SHP77 treated with DMSO at 0.1 percent for 48 hours (cell line): Measurements from ENCODE around the gene PRDM5.

Source experiments
- DNase-seq: peaks from one replicate; lab custom pipeline; 2025; lab: John Stamatoyannopoulos, UW

Gene PRDM5

DNA sequence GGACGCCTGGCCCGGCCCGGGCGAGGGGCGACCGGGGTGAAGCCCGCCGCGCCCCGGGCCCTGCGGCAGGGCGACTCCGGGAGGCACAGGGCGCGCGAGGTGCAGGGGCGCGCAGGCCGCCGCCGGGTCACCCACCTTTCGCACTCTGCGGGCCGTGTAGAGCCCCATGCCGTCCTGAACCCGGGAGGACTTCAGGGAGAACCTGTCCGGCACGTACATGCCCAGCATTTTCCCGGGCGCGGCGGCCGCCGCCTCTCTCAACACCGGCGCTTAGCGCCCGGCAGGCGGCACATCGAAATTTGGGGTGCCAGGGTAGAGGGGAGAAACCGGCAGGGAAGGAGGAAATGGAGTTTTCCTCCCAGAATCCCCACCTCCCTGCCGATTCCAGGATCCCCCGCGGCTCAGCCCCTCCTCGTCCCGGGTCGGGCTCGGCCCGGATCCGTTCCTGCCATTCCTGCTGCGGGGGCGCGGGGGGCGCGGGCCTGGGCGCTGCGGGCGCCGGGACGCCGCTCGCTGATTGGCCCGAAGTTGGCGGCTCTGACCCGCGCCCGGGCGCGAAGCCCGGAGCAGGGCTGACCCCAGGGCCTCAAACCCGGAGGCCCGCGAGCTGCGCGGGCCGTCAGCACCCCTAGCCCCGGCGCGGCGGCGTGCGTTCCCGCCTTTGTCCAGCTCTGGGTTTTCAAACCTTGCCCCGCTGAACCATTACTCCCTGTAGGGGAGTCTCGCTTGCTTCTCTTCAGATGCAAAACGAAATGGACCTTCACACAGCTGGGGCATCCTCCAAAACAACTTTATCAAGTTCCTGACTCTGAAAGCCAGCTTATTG, at the start of gene PRDM5:
PRDM5 (minus strand) TSS at position 346 of the 826 bp plus-strand sequence; CDS start at position 228, 118 bp downstream.
- DNase-seq, result no peak

DNA sequence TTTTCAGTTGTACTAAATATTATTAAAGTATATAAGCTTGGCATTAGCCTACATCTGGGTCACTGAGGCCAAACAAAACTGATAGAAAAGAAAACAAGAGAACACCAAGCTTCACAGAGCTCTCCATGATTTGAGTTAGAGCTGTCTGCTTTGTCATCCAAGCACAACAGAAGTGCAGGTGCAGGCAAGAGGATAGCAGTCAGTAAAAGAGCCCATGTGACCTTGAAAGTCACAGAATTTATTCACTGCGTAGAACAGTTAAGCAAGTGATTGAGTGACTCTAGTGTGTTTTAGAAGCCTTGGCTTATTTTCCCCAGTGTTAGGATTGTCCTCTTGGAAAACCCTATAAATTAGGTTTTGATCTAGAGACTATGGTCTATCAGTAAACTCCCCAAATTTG, 49.4 kb upstream of the PRDM5 start:
- peak; percentile 1 for DNase-seq

DNA sequence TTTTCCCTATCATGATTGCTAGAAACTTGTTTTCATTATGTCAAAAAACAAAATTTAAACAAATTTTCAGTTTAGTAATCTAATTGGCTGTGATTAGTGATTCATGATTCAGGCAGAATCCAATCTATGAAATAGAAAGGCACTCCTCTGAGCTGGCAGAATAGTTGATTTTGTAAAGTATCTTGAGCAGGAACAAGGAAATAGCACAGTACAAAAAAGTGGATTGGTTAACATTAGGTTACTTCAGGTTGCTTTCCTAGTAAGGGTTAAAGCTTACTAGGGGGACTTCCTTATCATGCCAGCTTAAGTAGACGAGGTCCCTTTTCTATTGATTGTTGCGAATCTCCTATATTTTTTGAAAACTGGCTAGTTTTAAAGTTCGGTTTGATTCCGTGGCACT, 43.4 kb upstream of the PRDM5 start:
- no peak for DNase-seq

DNA sequence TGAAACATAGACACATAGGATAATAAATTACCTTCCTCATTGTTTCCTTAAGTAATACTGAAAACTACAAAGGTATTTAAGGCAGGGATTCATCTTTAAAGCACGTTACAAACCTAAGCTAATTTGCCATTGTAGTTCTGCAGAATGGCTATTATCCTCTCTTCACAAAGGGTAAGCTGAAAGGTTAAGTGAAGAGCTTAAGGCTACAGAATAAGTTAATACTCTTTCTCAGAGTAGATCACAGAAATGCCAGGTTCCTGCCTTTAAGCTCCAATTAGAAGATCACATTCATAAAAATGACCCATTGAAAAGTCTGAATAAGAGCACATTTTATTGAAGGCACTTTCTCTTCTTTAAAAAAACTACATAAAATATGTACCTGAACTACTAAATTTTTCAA, 42.1 kb upstream of the PRDM5 start:
- no peak for DNase-seq

DNA sequence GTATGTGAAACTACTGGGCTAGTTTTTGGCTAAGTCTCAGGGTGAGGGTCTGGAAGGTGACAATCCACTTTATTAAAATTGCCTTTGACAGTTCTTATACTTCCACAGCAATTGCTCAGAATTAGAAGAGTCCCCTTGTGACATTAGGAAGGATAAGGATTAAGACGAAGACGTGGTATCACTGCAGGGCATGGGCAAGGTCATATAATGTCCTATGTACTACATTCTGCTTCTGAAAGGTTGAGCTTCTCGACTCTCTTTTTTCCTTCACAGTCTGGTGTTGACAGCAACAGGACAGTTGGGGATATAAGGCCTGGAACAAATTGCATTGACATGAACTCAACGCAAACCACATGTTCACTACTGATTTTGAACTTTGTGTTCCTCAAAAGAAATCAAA, 40.9 kb upstream of the PRDM5 start:
- no peak for DNase-seq

DNA sequence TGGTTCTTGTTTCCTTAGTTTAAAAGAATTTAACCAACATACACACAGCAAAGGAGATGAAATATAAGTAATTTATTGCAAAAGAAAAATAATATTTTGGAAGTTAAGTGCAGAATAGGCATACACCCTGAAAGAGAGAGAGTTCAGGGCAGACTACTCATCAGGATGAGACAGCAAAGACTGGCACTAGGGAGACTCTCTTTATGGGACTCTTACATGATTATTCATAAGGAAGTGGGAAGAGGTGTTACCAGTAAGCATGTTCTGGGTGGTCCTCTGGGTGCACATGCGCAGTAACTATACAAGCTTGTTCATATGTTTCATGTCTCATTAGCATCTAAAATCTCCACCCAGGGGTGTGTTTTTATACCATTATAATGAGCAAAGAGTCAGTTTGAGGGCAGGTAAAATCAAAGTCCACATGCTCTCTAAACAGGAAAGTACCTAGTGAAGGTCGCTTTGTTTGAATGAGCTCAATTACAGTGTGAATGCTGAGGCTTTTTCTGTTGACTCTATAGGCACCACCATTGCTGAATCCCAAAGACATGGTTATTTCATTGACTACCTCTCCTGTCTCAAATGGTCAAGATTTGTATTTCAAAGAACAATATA, 38.2 kb upstream of the PRDM5 start:
- no peak for DNase-seq

DNA sequence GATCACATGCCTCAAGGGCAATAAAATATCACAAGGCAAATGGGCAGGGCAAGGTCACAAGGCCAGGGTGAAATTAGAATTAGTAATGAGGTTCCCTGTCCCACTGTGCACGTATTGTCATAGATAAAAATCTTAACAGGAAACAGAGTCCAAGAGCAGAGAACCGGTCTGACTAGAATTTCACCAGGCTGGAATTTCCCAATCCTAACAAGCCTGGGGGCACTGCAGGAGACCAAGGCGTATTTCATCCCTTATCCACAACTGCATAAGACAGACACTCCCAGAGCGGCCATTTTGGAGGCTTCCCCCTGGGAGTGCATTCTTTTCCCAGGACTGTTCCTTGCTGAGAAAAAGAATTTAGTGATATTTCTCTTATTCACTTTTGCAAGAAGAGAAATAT, 25.9 kb upstream of the PRDM5 start:
- DNase-seq, result no peak

DNA sequence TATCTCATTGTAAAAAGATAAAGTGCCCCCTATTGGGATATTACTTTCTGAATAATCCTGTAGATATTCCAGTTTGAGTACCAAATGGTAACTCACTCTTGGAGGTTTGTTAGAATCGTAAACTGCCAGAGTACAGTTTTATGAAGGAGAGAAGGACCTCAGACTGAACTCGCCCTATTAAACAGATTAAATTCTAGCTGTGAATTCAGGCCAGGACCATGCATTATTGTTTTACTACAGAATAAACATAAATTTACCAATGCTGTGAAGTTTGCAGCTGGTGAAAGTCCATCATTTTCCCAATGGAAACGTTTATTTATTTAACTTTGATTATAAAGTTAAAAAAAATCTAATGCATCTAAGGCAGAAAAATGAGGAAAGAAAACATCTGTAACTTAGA, 20.2 kb upstream of the PRDM5 start:
- no peak for DNase-seq

DNA sequence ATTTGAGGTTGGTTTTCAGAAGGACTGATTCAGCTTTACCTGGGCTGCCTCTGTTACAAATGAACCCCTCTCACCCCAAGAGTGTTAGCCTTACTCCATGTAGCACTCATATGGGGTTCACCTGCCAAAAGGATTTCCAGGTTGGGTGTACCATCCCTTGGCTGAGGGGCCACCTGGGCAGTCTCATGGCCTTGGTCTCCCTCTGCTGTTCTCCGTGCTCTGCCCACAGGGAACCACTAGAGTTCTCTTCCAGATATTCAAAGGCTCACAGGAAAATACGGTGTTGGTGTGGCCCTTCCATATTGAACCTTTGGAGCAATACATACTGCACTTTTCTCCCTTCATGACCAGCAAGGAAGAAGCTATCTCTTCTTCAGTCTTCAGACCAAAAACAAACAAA, 18.0 kb upstream of the PRDM5 start:
- no peak for DNase-seq

DNA sequence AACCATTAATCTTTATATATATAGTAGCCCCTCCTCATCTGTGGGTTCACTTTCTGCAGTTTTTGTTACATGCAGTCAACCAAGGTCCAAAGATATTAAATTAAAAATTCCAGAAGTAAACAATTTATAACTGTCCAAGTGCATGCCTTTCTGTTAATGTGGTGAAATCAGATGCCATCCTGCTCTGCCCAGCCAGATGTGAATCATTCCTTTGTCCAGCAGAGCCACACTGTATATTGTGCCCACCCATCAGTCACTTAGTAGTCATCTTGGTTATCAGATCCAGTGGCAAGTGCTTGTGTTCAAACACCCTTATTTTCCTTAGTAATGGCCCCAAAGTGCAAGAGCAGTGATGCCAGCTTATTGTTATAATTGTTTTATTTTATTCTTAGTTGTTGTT, 17.2 kb upstream of the PRDM5 start:
- DNase-seq, result no peak

DNA sequence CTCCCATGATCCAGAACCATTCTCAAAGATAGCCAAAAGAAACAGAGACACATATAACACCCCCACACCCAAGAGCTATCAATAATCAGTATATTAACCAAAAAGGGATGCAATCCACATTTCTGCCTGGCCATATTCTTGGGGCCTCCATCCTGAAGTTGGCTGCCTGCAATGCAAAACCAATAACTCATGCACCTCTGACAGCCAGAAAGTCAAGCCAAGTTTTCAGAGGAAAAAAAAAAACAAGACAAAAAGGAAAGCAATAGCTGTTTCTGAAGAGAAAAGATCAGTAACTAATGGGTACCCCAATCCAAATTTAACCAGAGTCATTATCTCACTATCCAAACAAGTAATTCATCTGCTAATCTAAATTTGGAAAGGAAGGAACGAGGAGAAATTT, 7.3 kb upstream of the PRDM5 start:
- no peak for DNase-seq

DNA sequence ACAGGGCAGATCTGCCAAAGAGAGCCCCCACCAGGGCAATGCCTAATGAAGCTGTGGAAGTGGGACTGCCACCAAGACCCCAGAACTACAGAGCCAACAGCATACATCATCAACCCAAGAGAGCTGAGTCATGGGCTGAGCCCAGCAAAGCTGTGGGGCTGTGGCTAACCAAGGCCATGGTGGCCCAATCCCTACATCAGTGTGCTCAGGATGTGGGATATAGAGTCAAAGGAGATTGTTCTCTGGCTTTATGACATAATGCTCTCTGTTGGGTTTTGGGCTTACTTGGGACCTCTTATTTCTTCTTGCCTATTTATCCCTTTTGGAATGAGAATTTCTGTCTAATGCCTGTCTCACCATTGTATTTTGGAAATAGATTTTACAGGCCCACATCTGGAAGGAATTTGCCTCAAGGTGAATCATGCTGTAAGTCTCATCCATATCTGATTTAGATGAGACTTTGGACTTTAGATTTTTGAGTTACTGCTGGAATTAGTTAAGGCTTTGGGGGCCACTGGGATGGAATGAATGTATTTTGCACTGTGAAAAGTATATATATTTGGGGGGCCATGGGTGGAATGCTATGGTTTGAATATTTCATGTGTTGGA, 5.4 kb upstream of the PRDM5 start:
- DNase-seq, result no peak

DNA sequence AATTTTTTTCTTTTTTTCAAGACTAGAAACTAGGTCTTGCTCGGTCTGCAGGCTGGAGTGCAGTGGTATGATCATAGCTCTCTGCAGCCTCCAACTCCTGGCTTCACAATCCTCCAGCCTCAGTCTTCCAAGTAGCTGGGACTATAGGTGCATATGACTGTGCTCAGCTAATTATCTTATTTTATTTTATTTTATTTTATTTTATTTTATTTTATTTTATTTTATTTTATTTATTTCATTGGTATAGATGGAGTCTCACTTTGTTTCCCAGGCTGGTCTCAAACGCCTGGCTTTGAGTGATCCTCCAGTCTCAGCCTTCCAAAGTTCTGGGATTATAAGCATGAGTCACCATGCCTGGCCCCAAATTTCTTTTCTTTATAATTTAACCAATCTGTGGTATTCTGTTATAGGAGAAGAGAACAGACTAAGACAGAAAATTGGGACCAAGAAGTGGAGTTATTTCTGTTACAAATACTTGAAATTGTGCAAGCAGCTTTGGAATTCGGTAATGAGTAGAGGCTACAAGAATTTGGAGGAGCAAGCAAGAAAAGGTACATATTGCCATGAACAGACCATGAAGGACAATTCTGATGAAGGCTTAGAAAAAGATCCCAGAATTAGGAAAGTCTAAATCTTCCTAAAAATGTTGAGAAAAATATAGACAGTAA, 4.0 kb upstream of the PRDM5 start:
- no peak for DNase-seq

DNA sequence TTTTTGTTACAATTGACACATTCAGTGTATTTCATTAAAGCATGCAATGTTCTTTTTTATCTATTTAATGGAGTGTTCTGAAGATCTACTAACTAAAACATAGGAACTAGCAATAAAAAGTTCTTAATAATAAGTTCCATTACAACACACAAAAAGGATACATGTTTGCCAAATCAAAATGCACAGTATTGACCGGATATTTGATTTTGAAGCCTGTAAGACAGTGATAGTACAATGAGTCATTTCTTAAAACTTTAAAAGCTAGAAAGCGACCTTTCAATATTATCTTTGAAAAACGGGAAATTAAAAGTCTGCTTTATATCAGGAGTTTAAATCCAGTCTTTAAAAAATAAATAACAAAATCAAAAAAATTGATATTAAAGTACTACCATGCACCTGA, 2.4 kb upstream of the PRDM5 start:
- DNase-seq, result no peak

DNA sequence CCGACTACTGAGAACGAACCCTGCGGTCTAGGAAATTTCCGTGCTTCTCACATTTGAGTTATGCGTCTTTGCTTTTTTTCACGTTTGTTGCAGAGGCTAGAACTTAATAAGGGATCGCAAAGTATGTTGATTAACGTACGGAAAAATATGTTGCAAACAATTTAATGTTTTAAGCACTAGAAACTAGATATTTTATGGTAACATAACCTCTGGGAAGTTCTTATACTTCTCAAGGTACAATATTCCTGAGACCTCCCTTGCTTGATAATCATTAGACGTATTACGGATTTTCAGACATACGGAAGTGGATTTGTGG, 639 bp upstream of the PRDM5 start:
- no peak for DNase-seq

DNA sequence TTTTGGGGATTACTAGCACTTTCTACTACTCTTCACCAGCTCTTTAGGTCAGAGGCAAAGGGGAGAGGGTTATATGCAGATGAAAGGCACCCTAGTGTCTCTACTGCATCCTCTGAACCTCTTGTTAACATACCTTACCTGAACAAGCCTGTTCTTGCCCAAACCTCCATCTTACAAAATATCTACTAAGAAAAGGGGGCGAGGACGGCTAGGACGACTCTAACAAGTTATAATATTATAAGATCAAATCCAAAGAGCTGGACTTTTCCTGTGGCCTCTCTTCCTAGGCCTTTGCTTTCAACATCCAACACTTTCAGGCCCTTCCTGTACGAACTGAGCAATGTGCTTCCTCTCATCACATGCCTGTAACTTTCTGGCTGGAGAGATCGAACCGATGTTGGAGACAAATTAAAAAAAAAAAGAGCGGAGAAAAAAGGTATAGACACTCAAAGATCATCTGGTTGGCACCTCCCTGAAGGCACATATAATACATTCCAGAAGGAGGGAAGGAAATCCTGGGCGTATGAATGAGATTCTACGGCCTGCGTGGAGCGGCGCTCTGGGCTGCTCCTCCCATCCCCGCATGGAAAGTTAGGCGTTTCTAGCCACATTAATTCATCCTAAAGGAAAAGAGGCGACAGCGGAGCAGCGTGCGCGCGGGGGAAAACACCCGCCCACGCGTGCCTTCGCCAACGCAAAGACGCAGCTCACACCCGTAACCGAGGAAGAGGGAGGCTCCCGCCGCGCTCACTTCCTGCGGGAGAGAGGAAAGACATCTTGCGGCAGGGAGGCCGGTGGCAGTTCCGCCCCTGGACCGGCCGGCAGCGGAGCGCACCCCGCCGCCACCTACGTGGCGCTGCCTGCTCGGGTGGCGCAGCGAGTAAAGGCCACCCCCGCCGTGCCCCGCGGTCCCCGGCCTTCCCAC, 808 bp downstream of the PRDM5 start:
- no peak for DNase-seq

DNA sequence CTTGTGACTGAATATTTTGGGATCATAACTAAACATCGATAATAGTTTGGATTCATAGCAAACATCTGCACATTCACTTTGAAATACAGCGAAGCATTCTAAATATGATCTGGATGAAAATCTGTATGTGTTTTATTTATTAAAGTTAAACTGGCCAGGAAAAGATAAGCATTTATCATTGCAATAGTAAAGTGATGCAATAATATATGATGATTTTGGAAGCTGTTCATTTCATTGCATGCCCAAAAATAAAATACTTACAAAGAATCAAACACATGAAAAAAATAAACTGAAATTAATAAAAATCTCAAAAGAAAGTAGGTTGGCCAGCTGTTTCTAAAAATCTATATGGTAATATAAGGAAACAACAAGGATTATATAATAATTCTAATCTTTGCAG, 1.9 kb downstream of the PRDM5 start:
- no peak for DNase-seq

DNA sequence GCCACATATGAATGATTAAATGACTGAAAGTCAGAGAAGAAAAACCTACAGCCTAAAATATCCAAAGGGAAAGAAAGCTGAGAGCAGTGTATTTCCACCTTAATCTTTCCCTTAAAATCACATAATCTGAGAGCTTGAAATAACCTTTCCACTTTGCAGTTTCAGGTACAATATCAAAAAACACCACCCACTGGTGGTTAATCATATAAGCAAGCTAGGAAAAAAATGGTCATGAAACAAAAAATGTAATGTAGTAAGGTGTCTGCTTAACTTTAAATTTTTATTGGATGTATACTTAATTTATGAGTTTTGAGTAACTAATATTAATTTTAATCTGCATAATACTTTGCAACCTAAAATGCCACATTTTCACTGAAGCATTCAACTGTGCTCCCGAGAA, 3.2 kb downstream of the PRDM5 start:
- DNase-seq, result no peak

DNA sequence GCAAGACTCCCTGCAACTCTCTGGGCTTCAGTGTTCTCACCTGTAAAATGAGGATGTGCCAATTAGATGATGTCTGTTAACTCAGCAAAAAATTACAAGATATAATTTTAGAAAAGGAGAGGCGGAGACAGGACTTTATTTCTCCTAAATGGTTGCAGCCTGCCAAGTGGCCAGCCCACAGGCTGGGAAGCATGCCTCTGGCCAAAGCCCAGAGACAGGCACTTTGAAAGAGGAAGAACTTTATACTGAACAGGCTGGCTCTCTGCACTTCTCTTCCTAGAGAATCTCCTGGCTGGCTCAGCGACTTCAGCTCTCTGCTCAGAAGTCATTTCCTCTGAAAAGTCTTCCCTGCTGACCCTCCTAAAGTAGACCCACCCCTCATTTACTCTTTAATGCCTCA, 3.7 kb downstream of the PRDM5 start:
- DNase-seq, result no peak

DNA sequence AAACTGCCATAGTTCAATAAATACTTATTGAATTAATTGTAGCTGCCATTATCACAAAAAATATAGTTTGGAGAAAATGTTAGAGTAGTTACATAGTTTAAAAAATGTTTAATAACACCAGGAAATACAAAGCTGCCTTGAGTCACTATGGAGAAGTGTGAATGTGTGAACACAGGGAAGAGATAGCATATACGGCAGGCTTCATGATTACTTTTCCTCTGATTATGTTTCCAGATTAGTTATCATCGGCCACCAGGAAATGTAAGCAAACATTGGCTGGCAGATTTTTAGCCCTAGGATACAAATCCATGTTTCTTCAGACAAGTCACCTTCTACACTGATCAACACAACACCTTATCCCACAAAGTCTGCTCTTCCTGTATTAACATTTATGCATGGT, 4.4 kb downstream of the PRDM5 start:
- DNase-seq, result no peak

DNA sequence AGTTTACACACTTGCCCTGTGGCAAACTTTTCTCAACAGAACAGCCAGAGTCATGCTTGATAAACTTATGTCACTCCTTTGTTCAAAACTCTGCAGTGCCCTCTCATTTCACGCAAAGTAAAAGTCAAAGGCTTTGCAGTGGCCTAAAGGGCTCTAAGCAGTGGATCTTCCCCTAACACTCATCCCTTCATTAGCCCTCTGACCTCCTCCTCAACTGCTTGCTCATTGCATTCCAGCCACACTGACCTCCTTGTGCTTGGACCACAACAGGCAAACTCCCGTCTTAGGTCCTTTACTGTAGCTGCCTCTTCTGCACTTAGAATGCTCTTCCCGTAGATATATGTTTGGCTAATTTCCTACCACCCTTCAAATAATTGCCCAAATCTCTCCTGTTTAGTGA, 5.6 kb downstream of the PRDM5 start:
- no peak for DNase-seq

DNA sequence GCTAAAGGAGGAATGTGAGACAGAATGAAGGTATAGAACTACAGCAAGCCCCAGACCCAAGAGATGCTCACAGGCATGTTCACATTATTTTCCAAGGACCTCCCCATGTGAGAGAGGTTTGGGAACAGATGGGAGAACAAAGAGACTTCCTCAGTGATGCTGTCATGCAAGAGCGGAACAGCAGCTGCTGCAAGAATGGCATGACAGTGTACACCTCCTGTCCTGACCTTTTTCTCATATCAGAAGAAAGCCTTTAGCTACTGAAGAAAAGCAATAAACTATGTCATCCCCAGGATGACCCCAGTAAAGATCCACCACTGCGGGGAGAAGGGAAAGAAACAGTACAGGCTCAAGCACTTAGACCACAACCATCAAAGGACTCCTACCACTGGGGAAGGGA, 7.2 kb downstream of the PRDM5 start:
- no peak for DNase-seq
